Kidney epithelial cell (primary cell): ENCODE results near the gene MDM4. TPM values are rescaled to one million over a fixed set of nuclear protein-coding genes. Genes with fewer than 3 reads are reported as not detected.
"Not testable (repeated sequence)": the region's sequence is repeated elsewhere in the genome, so short reads cannot be mapped to it uniquely, and the experiment has no call there.

Experiments used
- DNase-seq: peaks from one replicate; pipeline ENCODE4 v3.0.0-alpha.2; 2010; ENCODE audit warnings: low read depth
- H3K27me3 ChIP-seq: 2 replicates; pipeline ENCODE4 v1.6.0; 2011; ENCODE audit warnings: low read length; ENCODE audit not compliant: control insufficient read depth, insufficient read depth
- H3K36me3 ChIP-seq: 2 replicates; pipeline ENCODE4 v1.5.1; 2011; ENCODE audit warnings: low read length; ENCODE audit not compliant: control insufficient read depth, insufficient read depth
- H3K4me3 ChIP-seq: 2 replicates; pipeline ENCODE4 v1.5.1; 2011; ENCODE audit warnings: low read depth, mild to moderate bottlenecking, control low read depth, low read length
- total RNA-seq: library from RNA; depleted of rRNA; stranded (reverse); fragments of >200 nt; gene quantifications from 2 replicates; pipeline ENCODE4 v1.2.3, GENCODE V29; 2015
- TF ChIP-seq, protein P1 (sequence below): IDR thresholded peaks from 2 replicates; pipeline ENCODE4 v1.5.1; 2011; ENCODE audit warnings: mild to moderate bottlenecking, moderate library complexity, low read length, control low read depth, inconsistent platforms; ENCODE audit not compliant: insufficient read depth, poor library complexity, severe bottlenecking

Gene MDM4
- total RNA-seq, 1 donor from 2014 or later = 21.0 TPM

DNA sequence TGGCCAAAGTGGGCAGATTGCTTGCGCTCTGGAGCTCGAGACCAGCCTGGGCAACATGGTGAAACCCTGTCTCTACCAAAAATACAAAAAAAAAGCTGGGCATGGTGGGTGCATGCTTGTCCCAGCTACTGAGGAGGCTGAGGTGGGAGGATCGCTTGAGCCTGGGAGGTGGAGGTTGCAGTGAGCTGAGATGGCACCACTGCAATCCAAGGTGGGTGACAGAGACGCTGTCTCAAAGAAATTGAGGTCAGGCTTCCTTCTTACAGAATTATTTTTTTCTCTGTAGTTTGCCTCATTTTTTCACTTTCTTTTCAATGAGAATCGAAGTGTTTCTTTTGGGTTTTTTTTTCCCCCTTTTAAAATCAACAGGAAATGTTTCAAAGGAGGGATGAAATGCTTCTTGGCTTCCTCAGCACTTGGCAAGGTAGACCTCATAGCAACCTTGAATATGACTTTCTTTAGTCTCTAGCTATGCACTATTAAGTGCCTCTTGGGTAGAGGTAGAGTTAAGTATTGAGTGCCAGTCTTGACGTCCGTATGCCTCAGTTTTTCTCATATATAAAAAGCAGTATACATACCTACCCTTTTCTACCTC is 40.3 kb downstream of the MDM4 start:
- no peak for DNase-seq
- H3K4me3 ChIP-seq = no peak overlapping the region
- TF ChIP-seq, protein P1, sequence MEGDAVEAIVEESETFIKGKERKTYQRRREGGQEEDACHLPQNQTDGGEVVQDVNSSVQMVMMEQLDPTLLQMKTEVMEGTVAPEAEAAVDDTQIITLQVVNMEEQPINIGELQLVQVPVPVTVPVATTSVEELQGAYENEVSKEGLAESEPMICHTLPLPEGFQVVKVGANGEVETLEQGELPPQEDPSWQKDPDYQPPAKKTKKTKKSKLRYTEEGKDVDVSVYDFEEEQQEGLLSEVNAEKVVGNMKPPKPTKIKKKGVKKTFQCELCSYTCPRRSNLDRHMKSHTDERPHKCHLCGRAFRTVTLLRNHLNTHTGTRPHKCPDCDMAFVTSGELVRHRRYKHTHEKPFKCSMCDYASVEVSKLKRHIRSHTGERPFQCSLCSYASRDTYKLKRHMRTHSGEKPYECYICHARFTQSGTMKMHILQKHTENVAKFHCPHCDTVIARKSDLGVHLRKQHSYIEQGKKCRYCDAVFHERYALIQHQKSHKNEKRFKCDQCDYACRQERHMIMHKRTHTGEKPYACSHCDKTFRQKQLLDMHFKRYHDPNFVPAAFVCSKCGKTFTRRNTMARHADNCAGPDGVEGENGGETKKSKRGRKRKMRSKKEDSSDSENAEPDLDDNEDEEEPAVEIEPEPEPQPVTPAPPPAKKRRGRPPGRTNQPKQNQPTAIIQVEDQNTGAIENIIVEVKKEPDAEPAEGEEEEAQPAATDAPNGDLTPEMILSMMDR = no peak
- H3K27me3 ChIP-seq = no peaks in the 10 kb centered on the region
- H3K36me3 ChIP-seq = no peaks in the 10 kb centered on the region

DNA sequence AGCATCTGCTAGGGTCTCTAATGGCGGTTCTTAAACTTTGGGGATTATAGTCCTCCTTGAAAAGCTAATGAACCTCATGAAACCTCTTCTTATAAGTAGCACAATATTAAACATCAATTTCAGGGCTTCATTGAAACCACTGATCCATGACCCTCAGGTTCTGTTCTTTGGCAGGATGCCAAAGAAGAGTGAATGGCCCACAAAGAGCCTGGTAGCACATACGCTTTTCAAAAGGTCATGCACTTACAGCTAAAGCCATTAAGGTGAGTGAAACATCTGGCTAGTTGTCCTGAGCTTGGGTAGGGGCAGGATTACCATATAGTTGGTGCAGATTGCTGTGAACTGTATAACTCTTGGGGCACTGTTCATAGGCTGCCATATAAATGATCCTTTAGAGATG is 42.3 kb downstream of the MDM4 start:
- Histone ChIP-seq H3K27me3 (no peaks in the 10 kb centered on the region), H3K36me3 (no peaks in the 10 kb centered on the region), H3K4me3 (no peak overlapping the region)
- TF ChIP-seq, protein P1 = no peak
- DNase-seq = no peak

DNA sequence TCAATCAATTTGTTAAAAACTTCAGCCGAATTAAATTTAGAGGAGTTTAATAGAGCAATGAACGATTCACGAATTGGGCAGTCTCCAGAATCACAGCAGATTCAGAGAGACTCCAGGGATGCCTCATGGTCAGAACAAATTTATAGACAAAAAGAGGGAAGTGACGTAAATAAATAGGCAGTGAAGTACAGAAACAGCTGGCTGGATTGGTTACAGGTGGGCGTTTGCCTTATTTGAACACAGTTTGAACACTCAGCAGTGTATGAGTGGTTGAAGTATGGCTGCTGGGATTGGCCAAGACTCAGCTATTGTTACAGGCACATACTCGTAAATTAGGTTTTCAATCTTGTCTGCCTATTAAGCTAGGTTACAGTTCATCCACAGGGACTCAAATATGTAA is 43.8 kb downstream of the MDM4 start:
- DNase-seq, H3K4me3 ChIP-seq, H3K27me3 ChIP-seq, H3K36me3 ChIP-seq: not testable (repeated sequence)

DNA sequence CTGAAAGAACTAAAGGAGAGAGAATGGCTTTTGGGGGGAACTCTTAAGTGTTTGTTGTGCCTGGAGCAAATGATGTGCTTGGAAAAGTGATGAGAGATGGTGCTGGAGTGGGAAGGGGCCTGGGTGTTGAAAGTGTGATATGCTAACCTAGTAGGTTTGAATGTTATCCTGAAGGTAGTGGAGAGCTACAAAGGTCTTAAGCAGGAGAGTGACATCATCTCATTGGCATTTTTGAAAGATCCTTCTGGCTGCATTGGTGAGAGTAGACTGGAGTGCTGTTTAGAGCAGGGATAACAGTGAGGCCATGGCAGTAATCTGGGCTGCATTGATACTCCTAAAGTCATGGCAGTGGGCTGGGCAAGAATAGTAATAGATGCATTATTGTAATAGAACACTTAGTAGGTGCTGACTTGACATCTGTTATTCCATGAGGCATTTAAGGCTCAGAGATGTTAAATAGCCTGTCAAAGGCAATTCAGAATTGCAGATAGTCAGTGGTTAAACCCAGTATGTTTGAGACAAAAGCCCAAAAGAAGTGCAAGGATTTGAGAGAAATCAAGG is 44.5 kb downstream of the MDM4 start:
- Histone ChIP-seq H3K36me3 (no peaks in the 10 kb centered on the region), H3K4me3 (no peak overlapping the region), H3K27me3 (no peaks in the 10 kb centered on the region)
- TF ChIP-seq, protein P1 = no peak
- DNase-seq = peak; percentile 56

DNA sequence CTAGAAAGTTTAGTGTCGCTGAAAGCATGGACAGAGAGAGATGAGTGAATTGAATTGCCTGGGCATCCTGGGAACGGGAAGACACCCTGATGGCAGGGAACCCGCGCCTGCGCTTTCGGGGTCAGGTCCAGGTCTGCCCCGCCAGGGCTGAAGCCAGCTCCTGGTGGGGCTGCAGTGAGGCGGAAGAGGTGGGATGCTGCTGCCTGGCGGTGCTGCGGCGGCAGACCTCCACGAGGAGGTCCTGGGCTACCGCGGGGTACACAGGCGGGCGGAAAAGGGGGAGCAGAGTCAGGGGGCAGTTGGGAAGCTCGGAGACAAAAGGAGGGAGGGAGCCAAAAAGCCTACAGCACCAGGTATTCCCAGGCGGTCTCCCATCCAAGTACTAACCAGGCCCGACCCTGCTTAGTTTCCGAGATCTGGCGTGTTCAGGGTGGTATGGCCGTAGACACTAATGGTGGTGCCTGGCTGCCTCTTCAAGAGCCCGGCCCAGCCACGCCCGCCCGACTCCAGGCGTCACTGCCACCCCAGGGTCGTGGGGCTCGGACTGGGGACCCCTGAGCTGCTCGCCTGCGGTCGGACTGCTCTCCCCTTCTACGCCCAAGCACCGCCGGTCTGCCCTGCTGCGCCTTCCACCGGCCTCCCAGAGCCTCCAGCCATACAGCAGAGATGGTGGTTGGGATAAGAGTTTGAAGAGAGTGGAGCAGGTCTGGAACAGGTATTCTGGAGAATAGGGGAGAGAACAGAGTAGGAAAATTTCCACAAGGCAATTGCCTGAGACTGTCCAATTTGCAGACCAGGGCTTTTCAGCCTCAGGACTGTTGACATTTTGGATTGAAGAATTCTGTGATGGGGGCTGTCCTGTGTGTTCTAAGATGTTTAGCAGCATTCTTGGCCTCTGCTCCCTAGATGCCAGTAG is 46.1 kb downstream of the MDM4 start:
- TF ChIP-seq, protein P1 = no peak

DNA sequence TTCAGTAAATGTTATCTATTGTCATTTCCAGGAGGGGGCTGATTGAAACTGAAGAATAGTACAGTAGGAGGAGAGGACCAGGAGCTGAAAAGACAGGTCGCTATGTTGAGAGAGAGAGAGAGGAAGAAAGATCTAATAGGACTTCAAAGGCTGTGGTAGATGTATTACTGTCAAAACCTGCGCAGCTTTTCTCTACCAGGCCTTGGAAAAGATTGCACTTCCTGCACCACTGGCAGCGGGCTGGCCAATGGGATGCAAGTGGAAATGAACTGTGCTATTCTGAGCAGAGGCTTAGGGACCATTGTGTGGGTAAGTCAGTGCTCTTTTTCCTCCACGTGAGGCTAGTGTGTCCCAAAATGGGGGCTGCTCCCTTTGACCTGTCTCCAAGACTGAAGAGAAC is 47.1 kb downstream of the MDM4 start:
- no peaks in the 10 kb centered on the region for H3K36me3 ChIP-seq
- DNase-seq = no peak
- TF ChIP-seq, protein P1 = no peak
- H3K4me3 ChIP-seq = no peak overlapping the region
- H3K27me3 ChIP-seq = no peaks in the 10 kb centered on the region

More for the DNA sequence above, 46.1 kb downstream of the MDM4 start:
- Histone ChIP-seq H3K4me3 (no peak overlapping the region), H3K36me3 (no peaks in the 10 kb centered on the region), H3K27me3 (no peaks in the 10 kb centered on the region)
- DNase-seq = no peak
